DND-41 (cell line): ENCODE data around the gene LCNL1.

Experiments used
- ATAC-seq: fragments of 200-7000 bp; cut with Tn5 transposase; 3 replicates; pipeline ENCODE4 v1.9.1; 2021; ENCODE audit warnings: low read depth; ENCODE audit not compliant: insufficient read depth
- DNase-seq: peaks from one replicate; pipeline ENCODE4 v3.0.0-alpha.2; 2020
- H2AFZ ChIP-seq: 2 replicates; pipeline ENCODE4 v1.6.0; 2012; ENCODE audit warnings: low read depth, low read length
- H3K27ac ChIP-seq: 2 replicates; pipeline ENCODE4 v1.5.1; 2012; ENCODE audit warnings: low read length, inconsistent platforms
- H3K27me3 ChIP-seq: fragments of 200-600 bp; sonication (generic); 2 replicates; pipeline ENCODE4 v1.6.0; 2012; ENCODE audit warnings: low read length, mild to moderate bottlenecking, inconsistent platforms; ENCODE audit not compliant: insufficient read depth, poor library complexity
- H3K36me3 ChIP-seq: 2 replicates; pipeline ENCODE4 v1.5.1; 2012; ENCODE audit warnings: low read length, inconsistent platforms; ENCODE audit not compliant: insufficient read depth
- H3K4me1 ChIP-seq: 2 replicates; pipeline ENCODE4 v1.5.1; 2012; ENCODE audit warnings: mild to moderate bottlenecking, low read length; ENCODE audit not compliant: insufficient read depth
- H3K4me2 ChIP-seq: 2 replicates; pipeline ENCODE4 v1.6.0; 2012; ENCODE audit warnings: mild to moderate bottlenecking, moderate library complexity, low read length, inconsistent platforms; ENCODE audit not compliant: insufficient read depth
- H3K4me3 ChIP-seq, 2 experiments: fragments of 200-600 bp in 1 of 2; shearing (Covaris generic) in 1 of 2; 2 replicates each; pipeline ENCODE4 v1.5.1; 2012 to 2016; ENCODE audit warnings: inconsistent platforms in 2 of 2, low read length in 2 of 2, mild to moderate bottlenecking in 2 of 2, low read depth in 1 of 2, moderate library complexity in 1 of 2
- H3K79me2 ChIP-seq: 2 replicates; pipeline ENCODE4 v1.6.0; 2012; ENCODE audit warnings: low read length, inconsistent platforms; ENCODE audit not compliant: insufficient read depth
- H3K9ac ChIP-seq: 2 replicates; pipeline ENCODE4 v1.6.0; 2012; ENCODE audit warnings: low read depth, mild to moderate bottlenecking, inconsistent platforms, low read length, moderate library complexity
- H3K9me3 ChIP-seq: 2 replicates; pipeline ENCODE4 v1.5.1; 2012; ENCODE audit warnings: low read length, moderate library complexity, mild to moderate bottlenecking, inconsistent platforms; ENCODE audit not compliant: insufficient read depth, severe bottlenecking
- H4K20me1 ChIP-seq: 2 replicates; pipeline ENCODE4 v1.6.0; 2012; ENCODE audit warnings: low read length; ENCODE audit not compliant: insufficient read depth
- CTCF ChIP-seq: IDR thresholded peaks from 2 replicates; pipeline ENCODE4 v1.5.1; 2012; ENCODE audit warnings: borderline replicate concordance, low read length, moderate library complexity, mild to moderate bottlenecking; ENCODE audit not compliant: poor library complexity, severe bottlenecking; ENCODE audit errors: extremely low read depth
- EZH2 ChIP-seq: IDR thresholded peaks from 3 replicates; pipeline ENCODE4 v1.6.1; 2012; ENCODE audit warnings: borderline replicate concordance, low read depth, mild to moderate bottlenecking, moderate library complexity, low read length, inconsistent platforms; ENCODE audit not compliant: severe bottlenecking

LCNL1 gene

GRCh38 chr9:136965771-136966484 lies 16.9 kb upstream of the LCNL1 start:
- H3K79me2 ChIP-seq: no peaks in the 10 kb centered on the region
- no peak overlapping the region for H3K27ac ChIP-seq
- no peak overlapping the region for H3K9ac ChIP-seq
- H2AFZ ChIP-seq: no peak overlapping the region
- TF ChIP-seq CTCF (no peak), EZH2 (no peak)
- no peaks in the 10 kb centered on the region for H3K9me3 ChIP-seq
- no peaks in the 10 kb centered on the region for H4K20me1 ChIP-seq
- peak; percentile 71 for ATAC-seq
- H3K4me3 ChIP-seq: no peak overlapping the region
- 0 out of 2 replicates have a peak overlapping the region, but pooled peaks have one; percentile 12 for H3K4me2 ChIP-seq
- peak; percentile 54 for DNase-seq
- H3K36me3 ChIP-seq: no peaks in the 10 kb centered on the region
- H3K27me3 ChIP-seq: peaks cover 8% of the 10 kb centered on the region
- peaks cover 9% of the 10 kb centered on the region for H3K4me1 ChIP-seq

- Histone ChIP-seq H2AFZ (no peak overlapping the region), H3K79me2 (no peaks in the 10 kb centered on the region), H4K20me1 (no peaks in the 10 kb centered on the region), H3K27me3 (peaks cover 8% of the 10 kb centered on the region), H3K4me2 (no peak overlapping the region), H3K27ac (no peak overlapping the region), H3K9ac (no peak overlapping the region), H3K9me3 (no peaks in the 10 kb centered on the region), H3K36me3 (no peaks in the 10 kb centered on the region), H3K4me3 (no peak overlapping the region), H3K4me1 (peaks cover 9% of the 10 kb centered on the region)
- no peak for DNase-seq
- TF ChIP-seq EZH2 (no peak), CTCF (no peak)
- ATAC-seq: no peak
These were observed 14.3 kb upstream of the LCNL1 start for GRCh38 chr9:136968333-136969127.

DNA sequence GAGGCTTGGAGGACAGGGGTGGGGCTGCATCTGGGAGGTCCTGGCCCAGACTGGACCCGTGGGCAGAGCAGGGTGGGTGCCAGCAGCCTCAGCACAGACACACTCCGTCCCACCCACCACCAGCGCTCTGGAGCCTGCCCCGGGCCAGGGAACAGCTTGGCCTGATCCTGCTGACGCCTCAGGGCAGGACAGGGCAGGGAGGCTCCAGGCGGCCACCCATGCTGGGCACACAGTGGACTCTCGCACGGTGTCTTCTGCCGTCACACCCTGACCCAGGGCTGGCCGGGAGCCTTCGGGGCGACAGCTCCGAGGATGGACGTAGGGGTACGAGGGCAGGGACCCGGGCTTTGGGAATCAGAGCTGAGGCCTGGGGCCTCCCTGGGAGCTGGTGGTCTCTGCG lies 13.6 kb upstream of the LCNL1 start:
- ATAC-seq (no peak), DNase-seq (no peak)
- no peaks in the 10 kb centered on the region for H3K9me3 ChIP-seq
- no peak overlapping the region for H3K4me3 ChIP-seq
- H2AFZ ChIP-seq: no peak overlapping the region
- no peak overlapping the region for H3K4me2 ChIP-seq
- no peak overlapping the region for H3K27ac ChIP-seq
- no peak overlapping the region for H3K9ac ChIP-seq
- no peaks in the 10 kb centered on the region for H3K36me3 ChIP-seq
- no peaks in the 10 kb centered on the region for H4K20me1 ChIP-seq
- H3K4me1 ChIP-seq: peaks cover 9% of the 10 kb centered on the region
- H3K79me2 ChIP-seq: no peaks in the 10 kb centered on the region
- H3K27me3 ChIP-seq: peaks cover 8% of the 10 kb centered on the region
- TF ChIP-seq EZH2: no peak
- no peak for TF ChIP-seq CTCF
